CD4-positive, alpha-beta T cell treated with Interleukin-4 for 4 hours (primary cell): ENCODE results near the gene DRC3.

ENCODE experiments used
- DNase-seq: peaks from one replicate; pipeline ENCODE4 v3.0.0-alpha.2; 2020

DRC3 gene

DNA sequence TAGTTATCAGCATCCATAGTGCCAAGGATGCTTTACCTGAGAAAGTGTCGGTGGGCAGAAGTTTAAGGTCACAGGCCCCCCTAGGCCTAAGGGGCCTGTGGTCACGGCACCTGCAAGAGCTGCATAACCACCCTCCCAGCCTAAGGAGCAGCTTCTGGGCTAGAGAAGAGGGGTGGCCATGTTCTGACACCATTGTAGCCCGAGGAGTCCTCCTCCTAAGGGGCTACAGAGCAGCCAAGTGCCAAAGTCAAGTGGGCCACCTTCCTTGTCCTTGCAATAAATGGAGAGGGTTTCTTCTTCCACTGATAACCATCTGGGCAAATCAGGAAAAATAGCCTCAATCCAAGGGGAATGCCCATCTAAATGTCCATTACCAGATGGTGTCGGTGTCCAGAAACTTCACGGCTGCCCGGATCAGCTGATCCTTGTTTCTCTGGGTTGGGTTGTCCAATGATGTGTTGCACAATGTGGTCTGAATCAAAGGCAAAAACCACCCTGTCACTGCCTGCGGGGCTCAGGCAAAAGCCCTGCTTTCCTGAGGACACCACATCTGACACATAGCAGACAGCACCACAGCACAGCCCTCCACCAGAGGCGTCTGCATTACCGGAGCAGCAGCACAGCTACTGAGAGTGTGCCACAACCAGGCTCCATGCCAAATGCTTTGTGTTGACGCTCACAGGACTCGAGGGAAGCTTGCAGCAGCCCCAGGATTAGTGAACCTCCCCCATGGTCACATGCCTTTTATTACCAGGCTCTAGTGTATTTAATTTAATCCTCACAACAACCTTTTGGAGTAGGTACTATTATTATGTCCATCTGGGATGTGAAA lies 53.5 kb downstream of the DRC3 start:
- peak; percentile 18 for DNase-seq

DNA sequence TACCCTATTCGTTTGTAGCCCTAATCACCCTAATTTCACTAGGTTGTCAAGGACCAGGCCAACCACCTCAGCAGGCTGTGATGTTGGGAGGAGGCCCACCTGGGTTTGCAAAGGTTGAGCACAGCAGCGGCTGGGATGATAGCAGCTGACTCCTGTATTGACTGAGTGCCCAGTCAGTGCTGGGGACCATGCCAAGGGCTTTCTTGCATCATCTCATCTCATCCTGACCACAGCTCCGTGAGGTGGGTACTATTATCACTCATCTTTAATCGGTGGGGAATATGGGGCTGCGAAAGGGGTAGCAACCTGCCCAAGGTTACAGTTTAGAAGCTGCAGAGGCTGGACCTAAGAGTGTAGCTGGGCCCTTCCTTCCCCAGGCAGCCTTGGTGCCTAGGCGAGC lies 54.6 kb downstream of the DRC3 start:
- no peak for DNase-seq

GRCh38 chr17:18028114-18028951 lies 55.7 kb downstream of the DRC3 start:
- no peak for DNase-seq

GRCh38 chr17:18028952-18029540 lies 56.4 kb downstream of the DRC3 start:
- DNase-seq = no peak

- no peak for DNase-seq
Observed at GRCh38 chr17:18031955-18032354, 59.3 kb downstream of the DRC3 start.

DNA sequence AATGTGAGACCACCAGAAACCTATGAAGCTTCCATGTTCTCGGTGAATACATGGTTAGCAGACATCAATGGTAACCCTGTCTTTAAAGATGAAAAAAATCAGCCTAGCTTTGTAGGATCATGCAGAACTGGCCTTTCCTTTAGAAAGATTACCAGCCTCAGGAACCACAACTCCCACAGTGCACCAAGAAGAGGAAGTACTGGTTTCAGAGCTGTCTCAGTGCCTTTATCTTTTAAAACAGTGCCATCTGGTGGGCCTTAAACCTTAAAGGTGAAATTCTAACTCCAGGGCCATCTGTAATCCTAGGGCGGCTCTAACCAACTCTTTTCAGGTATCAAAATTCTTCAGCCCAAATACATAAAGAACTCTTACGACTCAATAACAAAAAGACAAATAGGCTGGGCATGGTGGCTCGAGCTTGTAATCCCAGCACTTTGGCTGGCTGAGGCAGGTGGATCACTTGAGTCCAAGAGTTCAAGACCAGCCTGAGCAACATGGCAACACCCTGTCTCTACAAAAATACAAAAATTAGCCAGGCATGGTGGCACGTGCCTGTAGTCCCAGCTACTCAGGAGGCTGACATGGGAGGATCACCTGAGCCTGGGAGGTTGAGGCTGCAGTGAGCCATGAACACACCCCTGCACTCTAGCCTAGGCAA lies 60.9 kb downstream of the DRC3 start:
- DNase-seq = peak; percentile 82

- no peak for DNase-seq
Observed at GRCh38 chr17:18035704-18036103, 63.0 kb downstream of the DRC3 start.

- DNase-seq = no peak
Observed at GRCh38 chr17:18037486-18037885, 64.8 kb downstream of the DRC3 start.

DNA sequence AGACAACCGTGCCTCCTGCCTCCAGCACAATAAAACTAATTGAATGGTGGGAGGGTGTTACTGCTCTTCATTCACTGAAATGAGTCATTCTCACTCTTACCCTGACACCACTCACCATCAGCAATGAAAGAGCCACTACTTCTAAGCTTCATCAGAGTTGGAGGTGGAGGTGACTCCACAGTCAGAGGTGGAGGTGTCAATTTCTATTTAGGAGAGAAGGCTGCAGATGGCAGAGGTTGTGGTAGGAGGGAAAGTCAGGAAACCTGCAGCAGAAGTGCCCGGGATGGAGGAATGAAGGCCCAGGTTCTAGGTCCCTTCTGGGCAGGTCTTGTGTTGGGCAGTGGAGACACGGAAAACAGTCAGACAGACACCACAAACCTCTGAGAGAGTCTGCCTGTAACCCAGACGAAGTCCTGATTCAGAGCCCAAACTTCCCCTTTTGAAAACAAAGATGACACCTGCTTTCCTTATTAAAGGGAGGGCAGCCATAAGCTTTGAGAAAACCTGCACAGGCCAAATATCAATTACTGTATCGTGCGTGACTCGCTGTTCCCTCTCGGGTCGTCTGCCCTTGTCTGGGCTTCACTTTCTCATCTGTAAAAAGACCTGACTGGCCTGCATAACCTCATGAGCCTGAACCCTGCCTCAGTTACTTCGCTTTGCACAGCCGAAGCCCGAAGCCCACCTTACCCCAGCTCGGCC lies 65.6 kb downstream of the DRC3 start:
- DNase-seq = peak; percentile 29

DNA sequence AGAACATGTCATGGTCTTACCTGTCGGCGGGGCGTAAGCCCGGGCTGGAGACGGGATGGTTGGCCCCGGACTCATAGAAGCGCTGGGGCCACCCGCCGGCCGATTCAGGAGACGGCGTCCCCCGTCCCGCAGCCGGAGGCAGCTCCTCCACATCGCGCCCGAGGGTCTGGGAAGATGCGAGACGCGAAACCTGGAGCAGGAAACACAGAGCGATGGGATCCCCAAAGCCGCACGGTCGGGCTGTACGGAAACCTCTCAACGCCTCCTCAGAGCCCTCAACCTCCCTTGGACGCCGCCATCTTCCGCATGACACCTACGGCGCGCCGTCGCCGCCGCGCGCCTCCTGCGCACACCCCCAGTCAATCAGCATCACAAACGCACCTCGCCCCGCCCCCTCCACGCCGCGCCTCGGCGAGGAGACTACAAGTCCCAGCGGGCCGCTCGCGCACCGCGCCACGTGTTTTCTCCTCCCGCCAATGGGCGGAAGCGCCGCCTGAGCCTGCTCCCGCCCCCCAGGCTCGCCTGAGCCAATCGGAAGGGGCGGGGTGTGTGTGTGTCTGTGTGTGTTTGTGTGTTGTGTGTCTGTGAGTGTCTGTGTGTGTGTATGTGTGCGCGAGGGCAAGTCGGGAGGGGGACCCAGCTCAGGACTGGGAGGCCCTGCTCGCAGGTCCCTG lies 66.3 kb downstream of the DRC3 start, which contains the start of the genes ATPAF2 and GID4:
ATPAF2 (minus strand) TSS at position 308 of the 674 bp plus-strand sequence; CDS start at position 153, 155 bp downstream.
GID4 (plus strand) TSS at position 548 of the 674 bp plus-strand sequence; CDS start at position 605, 57 bp downstream.
- peak; percentile 99 for DNase-seq

DNA sequence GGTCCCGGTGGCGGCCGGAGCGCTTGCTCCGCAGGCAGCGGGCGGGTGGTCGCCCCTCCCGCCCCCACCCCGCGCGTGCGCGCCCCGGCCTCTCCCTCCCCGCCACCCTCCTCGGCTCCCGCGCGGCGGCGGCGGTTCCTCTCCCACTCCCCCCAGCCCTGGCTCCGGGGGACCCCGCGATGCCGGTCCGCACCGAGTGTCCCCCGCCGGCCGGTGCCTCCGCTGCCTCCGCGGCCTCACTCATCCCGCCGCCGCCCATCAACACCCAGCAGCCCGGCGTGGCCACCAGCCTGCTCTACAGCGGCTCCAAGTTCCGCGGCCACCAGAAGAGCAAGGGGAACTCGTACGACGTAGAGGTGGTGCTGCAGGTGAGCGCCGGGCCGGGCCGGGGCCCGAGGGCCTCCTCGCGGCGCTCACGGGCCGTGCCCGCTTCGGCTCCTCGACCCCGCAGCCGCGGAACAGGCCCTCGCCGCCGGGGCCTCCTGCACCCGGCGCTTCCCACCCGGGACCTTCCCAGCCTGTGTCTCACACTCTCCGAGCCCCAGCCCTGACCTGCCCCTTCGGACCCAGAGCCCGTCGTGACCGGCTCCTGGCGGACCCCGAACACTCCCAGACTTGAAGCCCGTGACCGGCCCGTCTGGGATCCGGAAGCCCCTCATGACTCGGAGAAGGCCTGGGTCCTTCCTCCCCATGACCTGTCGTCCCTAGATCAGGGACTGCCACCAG lies 67.0 kb downstream of the DRC3 start:
- DNase-seq = peak; percentile 11

DNA sequence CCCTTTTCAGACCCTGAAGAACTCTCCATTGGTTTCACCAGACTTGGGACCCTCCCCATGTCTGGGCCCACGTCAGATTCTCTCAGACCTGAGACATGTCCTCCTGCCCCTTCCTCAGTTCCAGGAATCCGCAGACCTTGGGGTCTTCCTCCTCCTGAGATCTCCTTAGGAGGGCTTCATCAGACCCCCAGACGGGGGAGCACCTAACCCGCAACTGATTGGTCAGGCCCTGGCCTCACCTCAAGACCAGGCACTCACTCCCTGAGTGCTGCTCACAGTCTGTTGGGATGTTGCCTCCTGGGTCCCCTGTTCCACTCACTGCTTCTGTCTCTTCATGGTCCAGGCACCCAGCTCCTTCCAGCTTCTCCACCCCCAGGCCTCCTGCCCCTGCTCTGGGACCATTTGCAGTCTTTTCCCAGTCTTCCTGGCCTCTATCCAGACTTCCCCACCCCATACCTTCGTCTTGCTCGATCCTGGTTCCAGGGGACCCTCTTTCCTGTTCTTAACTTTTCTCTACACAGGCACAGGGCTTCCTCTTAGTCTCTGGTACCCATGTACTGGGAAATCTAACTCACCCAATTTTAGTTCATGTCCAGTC lies 67.7 kb downstream of the DRC3 start:
- no peak for DNase-seq

DNA sequence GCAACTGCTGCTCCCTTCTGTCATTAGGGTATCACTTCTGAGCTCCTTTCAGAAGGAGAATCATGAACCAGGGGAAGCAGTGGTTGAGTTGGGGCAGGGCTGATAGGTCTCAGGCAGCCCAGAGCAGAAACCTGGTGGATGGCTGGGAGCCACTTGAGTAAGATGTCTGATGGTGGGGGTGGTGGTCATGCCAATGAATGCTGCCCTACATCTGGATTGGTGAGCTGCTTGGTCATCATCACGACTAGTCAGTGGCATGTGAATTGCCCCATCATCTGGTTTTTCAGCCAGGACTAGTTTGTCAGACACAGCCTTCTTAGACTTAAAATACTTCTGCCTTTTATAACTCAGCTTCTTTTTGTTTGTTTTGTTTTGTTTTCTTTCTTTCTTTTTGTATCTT lies 69.1 kb downstream of the DRC3 start:
- DNase-seq = no peak

GRCh38 chr17:18042983-18043382 lies 70.3 kb downstream of the DRC3 start:
- DNase-seq = no peak

GRCh38 chr17:18043491-18043890 lies 70.8 kb downstream of the DRC3 start:
- DNase-seq = peak; percentile 19

DNA sequence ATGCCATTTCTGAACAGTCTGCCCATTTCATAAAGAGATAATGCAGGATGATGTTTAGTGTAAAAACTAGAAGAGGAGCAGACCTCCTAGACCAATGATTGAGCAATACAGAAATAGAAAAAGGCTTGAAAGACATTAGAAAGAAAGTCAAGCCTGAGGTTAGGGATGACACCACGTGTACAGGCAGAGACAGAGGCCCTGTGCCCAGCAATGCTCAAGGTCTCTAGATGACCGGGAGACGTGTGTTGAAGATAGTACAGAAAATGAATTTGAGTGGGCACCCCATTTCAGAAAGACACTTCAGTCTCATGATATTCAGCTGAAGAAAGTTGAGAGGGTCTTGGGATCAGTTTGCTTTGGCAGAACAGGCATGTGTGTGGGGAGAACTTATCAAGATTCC lies 71.9 kb downstream of the DRC3 start:
- no peak for DNase-seq

DNA sequence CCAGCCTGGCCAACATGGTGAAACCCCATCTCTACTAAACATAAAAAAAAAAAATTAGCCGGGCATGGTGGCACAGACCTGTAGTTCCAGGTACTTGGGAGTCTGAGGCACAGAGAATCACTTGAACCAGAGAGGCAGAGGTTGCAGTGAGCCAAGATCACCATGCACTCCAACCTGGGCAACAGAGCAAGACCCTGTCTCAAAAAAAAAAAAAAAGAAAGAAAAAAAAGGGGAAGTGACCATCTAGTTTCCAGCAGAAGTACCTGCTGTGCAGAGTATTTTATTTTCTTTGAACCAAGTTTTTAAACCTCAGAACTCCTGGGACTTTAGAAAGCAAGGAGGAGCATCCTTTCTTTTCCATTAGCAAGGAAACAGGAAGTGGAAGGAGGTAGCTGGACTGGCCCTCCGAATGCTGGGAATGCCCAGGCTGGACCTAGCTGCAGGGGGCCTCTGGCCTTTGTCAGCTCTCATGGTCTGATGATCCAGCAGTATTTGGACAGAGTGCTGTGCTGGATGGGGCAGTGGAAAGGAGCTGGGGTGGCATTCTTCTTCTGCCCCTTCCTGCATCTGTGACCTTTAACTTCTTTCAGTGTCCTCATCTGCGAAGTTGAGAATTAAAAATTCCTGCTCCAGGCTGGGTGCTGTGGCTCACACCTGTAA lies 73.2 kb downstream of the DRC3 start:
- no peak for DNase-seq

- DNase-seq = no peak
Observed at GRCh38 chr17:18055597-18055996, 82.9 kb downstream of the DRC3 start.

- DNase-seq = no peak
Observed at GRCh38 chr17:18056214-18056613, 83.6 kb downstream of the DRC3 start.

GRCh38 chr17:18059283-18059682 lies 86.6 kb downstream of the DRC3 start:
- no peak for DNase-seq
